ENCODE results near the gene XXYLT1. TPM values are rescaled to one million over a fixed set of nuclear protein-coding genes. Genes with fewer than 3 reads are reported as not detected.

The XXYLT1 gene
- total and polyA plus RNA-seq, 10 of the 15 experiments (the other 5 are each of a cell fraction or from before 2014, with no cell fraction given), result 1.2 to 14.2 (median 9.3) TPM

DNA sequence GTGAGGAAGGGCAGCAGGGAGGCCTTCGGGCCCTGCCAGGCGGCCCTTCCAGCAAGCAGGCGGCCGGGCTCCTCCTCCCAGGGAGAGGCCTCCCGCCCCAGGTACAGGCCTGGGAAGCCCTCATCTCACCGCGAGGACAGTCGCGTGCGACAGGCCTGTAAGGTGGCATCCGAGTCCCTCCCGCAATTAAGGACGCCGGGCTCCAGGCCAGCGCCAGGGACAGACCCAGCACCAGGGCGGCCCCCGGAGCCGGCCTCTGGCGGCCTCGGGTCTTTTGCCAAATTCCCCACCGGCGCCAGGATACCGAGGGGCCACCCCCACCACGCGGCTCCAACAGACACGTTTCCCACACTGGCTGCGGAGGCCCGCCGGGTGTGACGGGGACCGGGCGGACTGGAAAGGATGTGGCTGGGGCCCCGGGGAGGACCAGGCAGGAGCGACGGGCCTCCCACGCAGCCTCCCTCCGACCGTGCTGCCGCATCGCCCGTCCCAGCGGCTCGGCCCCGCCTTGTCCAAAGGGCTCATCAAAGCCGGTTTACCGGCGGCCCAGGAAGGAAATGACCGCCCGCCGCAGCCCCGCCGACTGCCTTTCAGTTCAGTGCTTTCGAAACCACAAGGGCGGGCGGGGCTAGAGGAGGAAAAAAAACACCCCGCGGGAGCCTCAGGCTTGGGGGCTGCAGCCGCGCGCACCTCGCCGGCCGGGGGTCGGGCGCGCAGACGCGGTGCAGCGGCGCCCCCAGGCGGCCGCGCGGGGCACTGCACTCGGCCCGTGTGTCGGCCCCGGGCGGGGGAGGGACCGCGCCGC is 11.3 kb downstream of the XXYLT1 start (continued):
- no peak for TF ChIP-seq SUPT20H (IDR thresholded peaks at IDR 0.05; ENCODE audit: borderline replicate concordance, control insufficient read depth, low read depth, low read length)
- no peak for TF ChIP-seq KAT2A (conservative IDR thresholded peaks at IDR 0.05; ENCODE audit: control insufficient read depth, low read depth, low read length)
- no peak for TF ChIP-seq SMAD1 (IDR thresholded peaks at IDR 0.05; ENCODE audit: low read depth, partially characterized antibody)
- TF ChIP-seq BHLHE40 (IDR thresholded peaks at IDR 0.05; ENCODE audit: borderline replicate concordance in 1 of 2, low read depth in 2 of 2, low read length in 1 of 2), result peak; percentile 83 to 94
- no peak for TF ChIP-seq ZNF274 (IDR thresholded peaks at IDR 0.05; ENCODE audit: insufficient read depth, insufficient read length)
- peak; percentile 34 for TF ChIP-seq SMC3 (IDR thresholded peaks at IDR 0.05; ENCODE audit: borderline replicate concordance, low read length)
- peak; percentile 64 to 82; a peak in 3 of 4 replicates for TF ChIP-seq EP300 (IDR thresholded peaks at IDR 0.05; ENCODE audit: borderline replicate concordance in 1 of 2, control insufficient read depth in 1 of 2, low read depth in 2 of 2, low read length in 2 of 2)
- peak; percentile 31 for TF ChIP-seq CHD2 (IDR thresholded peaks at IDR 0.05; ENCODE audit: borderline replicate concordance, low read depth, low read length)
- no peak for TF ChIP-seq HDAC6 (IDR thresholded peaks at IDR 0.05; ENCODE audit: unreplicated experiment)
- TF ChIP-seq, protein P1, sequence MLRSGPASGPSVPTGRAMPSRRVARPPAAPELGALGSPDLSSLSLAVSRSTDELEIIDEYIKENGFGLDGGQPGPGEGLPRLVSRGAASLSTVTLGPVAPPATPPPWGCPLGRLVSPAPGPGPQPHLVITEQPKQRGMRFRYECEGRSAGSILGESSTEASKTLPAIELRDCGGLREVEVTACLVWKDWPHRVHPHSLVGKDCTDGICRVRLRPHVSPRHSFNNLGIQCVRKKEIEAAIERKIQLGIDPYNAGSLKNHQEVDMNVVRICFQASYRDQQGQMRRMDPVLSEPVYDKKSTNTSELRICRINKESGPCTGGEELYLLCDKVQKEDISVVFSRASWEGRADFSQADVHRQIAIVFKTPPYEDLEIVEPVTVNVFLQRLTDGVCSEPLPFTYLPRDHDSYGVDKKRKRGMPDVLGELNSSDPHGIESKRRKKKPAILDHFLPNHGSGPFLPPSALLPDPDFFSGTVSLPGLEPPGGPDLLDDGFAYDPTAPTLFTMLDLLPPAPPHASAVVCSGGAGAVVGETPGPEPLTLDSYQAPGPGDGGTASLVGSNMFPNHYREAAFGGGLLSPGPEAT (IDR thresholded peaks at IDR 0.05; ENCODE audit: low read depth), result peak; percentile 85
- no peak for TF ChIP-seq MYB (IDR thresholded peaks at IDR 0.05; ENCODE audit: borderline replicate concordance, low read depth, low read length)
- TF ChIP-seq NR2C1 (IDR thresholded peaks at IDR 0.05), result 0 out of 2 replicates have a peak, but pooled peaks have one; percentile 22
- TF ChIP-seq RFX5 (IDR thresholded peaks at IDR 0.05; ENCODE audit: low read depth, low read length), result no peak
- peak; percentile 80 for TF ChIP-seq EED (IDR thresholded peaks at IDR 0.05; ENCODE audit: low read depth)
- TF ChIP-seq, protein P2, sequence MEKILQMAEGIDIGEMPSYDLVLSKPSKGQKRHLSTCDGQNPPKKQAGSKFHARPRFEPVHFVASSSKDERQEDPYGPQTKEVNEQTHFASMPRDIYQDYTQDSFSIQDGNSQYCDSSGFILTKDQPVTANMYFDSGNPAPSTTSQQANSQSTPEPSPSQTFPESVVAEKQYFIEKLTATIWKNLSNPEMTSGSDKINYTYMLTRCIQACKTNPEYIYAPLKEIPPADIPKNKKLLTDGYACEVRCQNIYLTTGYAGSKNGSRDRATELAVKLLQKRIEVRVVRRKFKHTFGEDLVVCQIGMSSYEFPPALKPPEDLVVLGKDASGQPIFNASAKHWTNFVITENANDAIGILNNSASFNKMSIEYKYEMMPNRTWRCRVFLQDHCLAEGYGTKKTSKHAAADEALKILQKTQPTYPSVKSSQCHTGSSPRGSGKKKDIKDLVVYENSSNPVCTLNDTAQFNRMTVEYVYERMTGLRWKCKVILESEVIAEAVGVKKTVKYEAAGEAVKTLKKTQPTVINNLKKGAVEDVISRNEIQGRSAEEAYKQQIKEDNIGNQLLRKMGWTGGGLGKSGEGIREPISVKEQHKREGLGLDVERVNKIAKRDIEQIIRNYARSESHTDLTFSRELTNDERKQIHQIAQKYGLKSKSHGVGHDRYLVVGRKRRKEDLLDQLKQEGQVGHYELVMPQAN (conservative IDR thresholded peaks at IDR 0.05), result no peak; the same call in 1 of the 2 replicates
- TF ChIP-seq RELA (IDR thresholded peaks at IDR 0.05; ENCODE audit: borderline replicate concordance, partially characterized antibody), result peak; percentile 20
- no peak for TF ChIP-seq HSF1 (IDR thresholded peaks at IDR 0.05; ENCODE audit: low read depth, low read length)
- no peak for TF ChIP-seq MXI1 (IDR thresholded peaks at IDR 0.05; ENCODE audit: low read depth, low read length)
- no peak for TF ChIP-seq E2F4 (IDR thresholded peaks at IDR 0.05; ENCODE audit: low read depth, low read length)
- TF ChIP-seq MAX (IDR thresholded peaks at IDR 0.05; ENCODE audit: low read depth, low read length), result peak; percentile 68
- peak; percentile 36; the same call in 1 of the 2 replicates for TF ChIP-seq NFIC (IDR thresholded peaks at IDR 0.05; ENCODE audit: low read depth, low read length)
